MM.1S (cell line): ENCODE data around the gene SIRT2.

Source experiments
- DNase-seq: peaks from one replicate; pipeline ENCODE4 v3.0.0-alpha.2; 2015
- H2AFZ ChIP-seq: fragments of 300-600 bp; sonication (generic); 2 replicates; pipeline ENCODE4 v1.6.0; 2016; ENCODE audit warnings: antibody characterized with exemption, low read length
- H3F3A ChIP-seq: fragments of 300-600 bp; sonication (generic); 2 replicates; pipeline ENCODE4 v1.6.1; 2016; ENCODE audit warnings: mild to moderate bottlenecking, antibody characterized with exemption, low read length, moderate library complexity, mixed read lengths; ENCODE audit not compliant: insufficient read depth
- H3K27ac ChIP-seq: fragments of 300-600 bp; sonication (generic); 2 replicates; pipeline ENCODE4 v1.5.1; 2016; ENCODE audit warnings: mild to moderate bottlenecking, low read length
- H3K27me3 ChIP-seq: fragments of 300-600 bp; sonication (generic); replicated peaks from 2 replicates; pipeline ENCODE4 v1.6.0; 2016; ENCODE audit warnings: low read length; ENCODE audit not compliant: insufficient read depth
- H3K36me3 ChIP-seq: fragments of 300-600 bp; sonication (generic); replicated peaks from 2 replicates; pipeline ENCODE4 v1.6.1; 2016; ENCODE audit warnings: mild to moderate bottlenecking, low read length, mixed read lengths; ENCODE audit not compliant: insufficient read depth
- H3K4me1 ChIP-seq: fragments of 300-600 bp; sonication (generic); 2 replicates; pipeline ENCODE4 v1.6.1; 2016; ENCODE audit warnings: low read length, mixed read lengths
- H3K4me2 ChIP-seq: fragments of 300-600 bp; sonication (generic); 2 replicates; pipeline ENCODE4 v1.6.0; 2016; ENCODE audit warnings: low read depth, low read length
- H3K4me3 ChIP-seq: fragments of 300-600 bp; sonication (generic); 2 replicates; pipeline ENCODE4 v1.5.1; 2016; ENCODE audit warnings: low read length, mixed read lengths
- H3K79me2 ChIP-seq: fragments of 300-600 bp; sonication (generic); 2 replicates; pipeline ENCODE4 v1.6.1; 2016; ENCODE audit warnings: mixed run types, low read length, mixed read lengths
- H3K9ac ChIP-seq: fragments of 300-600 bp; sonication (generic); 2 replicates; pipeline ENCODE4 v1.6.1; 2016; ENCODE audit warnings: low read length, mixed read lengths
- H3K9me2 ChIP-seq: fragments of 300-600 bp; sonication (generic); replicated peaks from 2 replicates; pipeline ENCODE4 v1.6.1; 2016; ENCODE audit warnings: mild to moderate bottlenecking, low read length, mixed read lengths; ENCODE audit not compliant: insufficient read depth
- H3K9me3 ChIP-seq: fragments of 300-600 bp; sonication (generic); replicated peaks from 2 replicates; pipeline ENCODE4 v1.6.1; 2016; ENCODE audit warnings: mild to moderate bottlenecking, low read length, mixed read lengths; ENCODE audit not compliant: insufficient read depth
- H4K20me1 ChIP-seq: fragments of 300-600 bp; sonication (generic); 2 replicates; pipeline ENCODE4 v1.6.1; 2016; ENCODE audit warnings: mild to moderate bottlenecking, low read length, moderate library complexity, mixed read lengths; ENCODE audit not compliant: insufficient read depth
- CTCF ChIP-seq: fragments of 300-600 bp; sonication (generic); IDR thresholded peaks from 2 replicates; pipeline ENCODE4 v1.5.1; 2016; ENCODE audit warnings: antibody characterized with exemption, low read length, mixed read lengths
- EZH2 ChIP-seq: fragments of 300-600 bp; sonication (generic); optimal IDR thresholded peaks from 2 replicates; pipeline ENCODE3; 2017; ENCODE audit warnings: low read depth, mild to moderate bottlenecking, antibody characterized with exemption, low read length, mixed read lengths
- EZH2phosphoT487 ChIP-seq: fragments of 300-600 bp; sonication (generic); IDR thresholded peaks from 2 replicates; pipeline ENCODE4 v1.6.1; 2018; ENCODE audit warnings: antibody characterized with exemption, low read length

SIRT2 gene

GRCh38 chr19:38911388-38912001, 12.1 kb upstream of the SIRT2 start:
- no peaks in the 10 kb centered on the region for H3K79me2 ChIP-seq
- no peaks in the 10 kb centered on the region for H3K9me3 ChIP-seq
- H3F3A ChIP-seq = no peaks in the 10 kb centered on the region
- H4K20me1 ChIP-seq = no peaks in the 10 kb centered on the region
- no peaks in the 10 kb centered on the region for H3K9me2 ChIP-seq
- H3K9ac ChIP-seq = no peak overlapping the region
- no peak overlapping the region for H3K4me2 ChIP-seq
- H2AFZ ChIP-seq = no peak overlapping the region
- no peak for DNase-seq
- TF ChIP-seq EZH2 = no peak
- TF ChIP-seq EZH2phosphoT487 = no peak
- no peak for TF ChIP-seq CTCF
- no peaks in the 10 kb centered on the region for H3K27me3 ChIP-seq
- no peak overlapping the region for H3K4me3 ChIP-seq
- no peaks in the 10 kb centered on the region for H3K4me1 ChIP-seq
- no peak overlapping the region for H3K27ac ChIP-seq
- no peaks in the 10 kb centered on the region for H3K36me3 ChIP-seq

- Histone ChIP-seq H3K4me1 (no peaks in the 10 kb centered on the region), H4K20me1 (no peaks in the 10 kb centered on the region), H3K9me2 (no peaks in the 10 kb centered on the region), H3F3A (no peaks in the 10 kb centered on the region), H3K9ac (no peak overlapping the region), H3K4me3 (no peak overlapping the region), H3K4me2 (no peak overlapping the region), H3K27ac (no peak overlapping the region), H3K36me3 (no peaks in the 10 kb centered on the region), H3K79me2 (no peaks in the 10 kb centered on the region), H3K9me3 (no peaks in the 10 kb centered on the region), H3K27me3 (no peaks in the 10 kb centered on the region), H2AFZ (no peak overlapping the region)
- TF ChIP-seq EZH2phosphoT487 (no peak), CTCF (no peak)
- DNase-seq = no peak
These were observed 11.1 kb upstream of the SIRT2 start for GRCh38 chr19:38910488-38910887.

- no peak overlapping the region for H3K27ac ChIP-seq
- H3K4me2 ChIP-seq = no peak overlapping the region
- no peaks in the 10 kb centered on the region for H3K36me3 ChIP-seq
- DNase-seq = no peak
- H3F3A ChIP-seq = no peaks in the 10 kb centered on the region
- no peak overlapping the region for H3K9ac ChIP-seq
- H2AFZ ChIP-seq = no peak overlapping the region
- no peaks in the 10 kb centered on the region for H3K27me3 ChIP-seq
- H4K20me1 ChIP-seq = no peaks in the 10 kb centered on the region
- no peaks in the 10 kb centered on the region for H3K9me3 ChIP-seq
- H3K79me2 ChIP-seq = peaks cover 6% of the 10 kb centered on the region
- H3K4me3 ChIP-seq = no peak overlapping the region
- no peak for TF ChIP-seq CTCF
- no peak for TF ChIP-seq EZH2phosphoT487
- no peak for TF ChIP-seq EZH2
- no peaks in the 10 kb centered on the region for H3K4me1 ChIP-seq
- H3K9me2 ChIP-seq = no peaks in the 10 kb centered on the region
These were observed 9.5 kb upstream of the SIRT2 start for GRCh38 chr19:38908911-38909310.
